Esophagus muscularis mucosa (tissue), 4 donors: ENCODE results near the gene PCED1B. TPM values are rescaled to one million over a fixed set of nuclear protein-coding genes. Genes with fewer than 3 reads are reported as not detected.

Experiments
- DNase-seq: peaks from one replicate; pipeline ENCODE4 v3.0.0-alpha.2; 2017; ENCODE audit errors: extremely low spot score
- H3K27ac ChIP-seq, 4 donors: fragments of 200-600 bp; sonication (generic); replicated peaks in 1 of 4; 1 replicate in 3 of 4; 2 replicates in 1 of 4; pipeline ENCODE4 v1.5.1; 2016 to 2019; ENCODE audit warnings: mild to moderate bottlenecking in 1 of 4
- H3K27me3 ChIP-seq, 4 donors: fragments of 200-600 bp; sonication (generic); one replicate each; pipeline versions ENCODE4 v1.5.1 to v1.6.0; 2016 to 2019
- H3K36me3 ChIP-seq, 4 donors: fragments of 200-600 bp; sonication (generic); one replicate each; pipeline ENCODE4 v1.5.1; 2016 to 2019
- H3K4me1 ChIP-seq, 4 donors: fragments of 200-600 bp; sonication (generic); one replicate each; pipeline ENCODE4 v1.5.1; 2016 to 2019
- H3K4me3 ChIP-seq, 4 donors: fragments of 200-600 bp; sonication (generic); 1 replicate in 2 of 4; 2 replicates in 2 of 4; pipeline ENCODE4 v1.5.1; 2016 to 2019; ENCODE audit warnings: mild to moderate bottlenecking in 4 of 4, moderate library complexity in 1 of 4
- H3K9me3 ChIP-seq, 4 donors: fragments of 200-600 bp; sonication (generic); 1 replicate in 3 of 4; 2 replicates in 1 of 4; pipeline ENCODE4 v1.5.1; 2016 to 2019
- CTCF ChIP-seq, 3 experiments: fragments of 200-600 bp in 2 of 3; fragments of 450-650 bp in 1 of 3; sonication (generic) in 2 of 3; IDR thresholded peaks; one replicate each; pipeline ENCODE4 v1.5.1; 2017 to 2019; ENCODE audit warnings: antibody characterized with exemption in 3 of 3, mild to moderate bottlenecking in 2 of 3, moderate library complexity in 1 of 3
- EP300 ChIP-seq: sonication (generic); formaldehyde crosslinking; IDR thresholded peaks from one replicate; pipeline ENCODE4 v1.6.1; 2017; ENCODE audit warnings: antibody characterized with exemption
- POLR2A ChIP-seq: fragments of 450-650 bp; IDR thresholded peaks from one replicate; pipeline ENCODE4 v1.6.1; 2017; ENCODE audit warnings: antibody characterized with exemption, moderate library complexity, mild to moderate bottlenecking, low read depth
- POLR2AphosphoS5 ChIP-seq, 2 donors: sonication (generic); formaldehyde crosslinking; IDR thresholded peaks; one replicate each; pipeline ENCODE4 v1.6.1; 2017; ENCODE audit warnings: antibody characterized with exemption in 2 of 2
- WGBS: methylation state at CpG from one replicate; pipeline ENCODE4 v1.1.5; 2018; 5-methylcytosine and 5-hydroxymethylcytosine counted together
- intact Hi-C: fragments of 100-400 bp; cut with DNase I; formaldehyde crosslinking; loops from one replicate; pipeline ENCODE4 v1.15.1; 2023
- total RNA-seq, 4 donors: library from RNA; depleted of rRNA; stranded (reverse); fragments of >200 nt; gene quantifications; one replicate each; pipeline versions ENCODE4 v1.1.0 to v1.2.1, GENCODE V29; 2016

The PCED1B gene
- total RNA-seq, 4 donors from 2014 or later = 0.92 to 2.1 (median 1.1) TPM

GRCh38 chr12:47065546-47065945 lies 13.9 kb upstream of the PCED1B start:
- TF ChIP-seq POLR2A (no peak), POLR2AphosphoS5 (IDR thresholded peaks at IDR 0.05) (no peak), CTCF (IDR thresholded peaks at IDR 0.05) (no peak), EP300 (no peak)
- H3K4me1 ChIP-seq = peaks cover 0 to 20% (median 12%) of the 10 kb centered on the region in 4 donors
- H3K4me3 ChIP-seq = no peak overlapping the region
- no peaks in the 10 kb centered on the region for H3K9me3 ChIP-seq
- H3K27ac ChIP-seq = no peak overlapping the region
- H3K36me3 ChIP-seq = no peaks in the 10 kb centered on the region
- intact Hi-C loops = no loop called here
- DNase-seq = no peak
- 50% methylated on average over 1 of the region's 1 CpG for WGBS
- no peaks in the 10 kb centered on the region for H3K27me3 ChIP-seq

- Histone ChIP-seq H3K27me3 (no peaks in the 10 kb centered on the region), H3K4me1 (peaks cover 0 to 20% (median 12%) of the 10 kb centered on the region in 4 donors), H3K9me3 (no peaks in the 10 kb centered on the region), H3K36me3 (no peaks in the 10 kb centered on the region), H3K27ac (no peak overlapping the region), H3K4me3 (no peak overlapping the region)
- DNase-seq = no peak
- 54% methylated on average over 6 of the region's 6 CpGs for WGBS
- intact Hi-C loops = no loop called here
- TF ChIP-seq POLR2AphosphoS5 (IDR thresholded peaks at IDR 0.05) (no peak), POLR2A (no peak), CTCF (IDR thresholded peaks at IDR 0.05) (no peak), EP300 (no peak)
Observed at GRCh38 chr12:47066278-47067025, 13.0 kb upstream of the PCED1B start.

GRCh38 chr12:47067176-47067575 lies 12.2 kb upstream of the PCED1B start:
- H3K27me3 ChIP-seq = no peaks in the 10 kb centered on the region
- no peak for DNase-seq
- WGBS = 100% methylated on average over 1 of the region's 1 CpG
- H3K4me3 ChIP-seq = no peak overlapping the region
- H3K27ac ChIP-seq = no peak overlapping the region
- no peaks in the 10 kb centered on the region for H3K9me3 ChIP-seq
- TF ChIP-seq POLR2A (no peak), POLR2AphosphoS5 (IDR thresholded peaks at IDR 0.05) (no peak), EP300 (no peak), CTCF (IDR thresholded peaks at IDR 0.05) (no peak)
- H3K36me3 ChIP-seq = no peaks in the 10 kb centered on the region
- H3K4me1 ChIP-seq = peaks cover 0 to 20% (median 12%) of the 10 kb centered on the region in 4 donors
- intact Hi-C loops = no loop called here

- H3K36me3 ChIP-seq = no peaks in the 10 kb centered on the region
- H3K27ac ChIP-seq = no peak overlapping the region
- intact Hi-C loops = no loop called here
- no peak overlapping the region for H3K4me3 ChIP-seq
- no peaks in the 10 kb centered on the region for H3K9me3 ChIP-seq
- no peak for DNase-seq
- peaks cover 0 to 20% (median 12%) of the 10 kb centered on the region in 4 donors for H3K4me1 ChIP-seq
- TF ChIP-seq EP300 (no peak), CTCF (IDR thresholded peaks at IDR 0.05) (no peak), POLR2AphosphoS5 (IDR thresholded peaks at IDR 0.05) (no peak), POLR2A (no peak)
- no peaks in the 10 kb centered on the region for H3K27me3 ChIP-seq
- 72% methylated on average over 5 of the region's 5 CpGs for WGBS
Observed at GRCh38 chr12:47067771-47068431, 11.5 kb upstream of the PCED1B start.
